Nephron (organoid): ENCODE results near the gene DDI1.

Experiments used
- H3K27ac Mint-ChIP-seq, 3 experiments: 2 replicates each; pipeline ENCODE4 v1.8.0; 2020; ENCODE audit warnings: mixed read lengths in 3 of 3, mild to moderate bottlenecking in 2 of 3, moderate library complexity in 1 of 3
- H3K27me3 Mint-ChIP-seq: 2 replicates; pipeline ENCODE4 v1.8.0; 2021; ENCODE audit warnings: low read depth, mild to moderate bottlenecking, moderate library complexity, mixed read lengths
- H3K36me3 Mint-ChIP-seq: 2 replicates; pipeline ENCODE4 v1.8.0; 2020; ENCODE audit warnings: low read depth, mixed read lengths
- H3K4me1 Mint-ChIP-seq: 2 replicates; pipeline ENCODE4 v1.8.0; 2020; ENCODE audit warnings: mixed read lengths
- H3K4me3 Mint-ChIP-seq, 3 experiments: 2 replicates each; pipeline ENCODE4 v1.8.0; 2020; ENCODE audit warnings: mild to moderate bottlenecking in 3 of 3, mixed read lengths in 3 of 3, moderate library complexity in 2 of 3
- H3K9me3 Mint-ChIP-seq: 2 replicates; pipeline ENCODE4 v1.8.0; 2020; ENCODE audit warnings: mixed read lengths
- CTCF ChIP-seq, 3 experiments: fragments of 200-600 bp; sonication (generic); IDR thresholded peaks; one replicate each; pipeline ENCODE4 v1.5.0; 2021; ENCODE audit warnings: antibody characterized with exemption in 3 of 3; ENCODE audit not compliant: unreplicated experiment in 3 of 3

Gene DDI1

GRCh38 chr11:103994518-103994917 lies 41.9 kb upstream of the DDI1 start:
- TF ChIP-seq CTCF (IDR thresholded peaks at IDR 0.05; ENCODE audit: unreplicated experiment in 3 of 3) = no peak
- H3K27me3 Mint-ChIP-seq = no peaks in the 10 kb centered on the region
- H3K36me3 Mint-ChIP-seq = no peaks in the 10 kb centered on the region
- no peak overlapping the region for H3K27ac Mint-ChIP-seq
- H3K4me1 Mint-ChIP-seq = peaks cover 11% of the 10 kb centered on the region
- no peak overlapping the region for H3K4me3 Mint-ChIP-seq
- no peaks in the 10 kb centered on the region for H3K9me3 Mint-ChIP-seq

- Mint-ChIP-seq H3K4me3 (no peak overlapping the region), H3K27ac (no peak overlapping the region), H3K4me1 (peaks cover 11% of the 10 kb centered on the region), H3K36me3 (no peaks in the 10 kb centered on the region), H3K9me3 (no peaks in the 10 kb centered on the region), H3K27me3 (no peaks in the 10 kb centered on the region)
- no peak for TF ChIP-seq CTCF (IDR thresholded peaks at IDR 0.05; ENCODE audit: unreplicated experiment in 3 of 3)
These were observed 40.5 kb upstream of the DDI1 start for GRCh38 chr11:103995896-103996295.

DNA sequence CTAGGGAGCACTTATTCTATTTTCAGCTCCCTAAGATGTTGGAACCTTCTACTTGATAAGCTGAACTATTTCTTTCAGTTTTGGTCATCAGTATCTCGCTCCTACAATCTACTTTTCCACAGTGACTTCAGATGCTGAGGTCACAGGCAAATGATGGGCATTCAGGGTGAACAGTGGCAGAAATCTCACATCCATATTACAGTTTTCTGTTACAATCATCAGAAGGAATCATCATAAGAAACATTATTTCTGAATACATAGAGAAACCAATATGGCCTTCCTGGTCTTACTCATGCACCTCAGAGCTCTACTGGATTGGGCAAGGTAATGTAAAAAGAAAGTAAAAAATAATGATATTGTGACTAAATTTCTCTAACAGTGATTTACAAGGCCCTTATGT lies 39.4 kb upstream of the DDI1 start:
- Mint-ChIP-seq H3K4me1 (peaks cover 11% of the 10 kb centered on the region), H3K27ac (no peak overlapping the region), H3K36me3 (no peaks in the 10 kb centered on the region), H3K9me3 (no peaks in the 10 kb centered on the region), H3K4me3 (no peak overlapping the region), H3K27me3 (peaks cover 3% of the 10 kb centered on the region)
- TF ChIP-seq CTCF (IDR thresholded peaks at IDR 0.05; ENCODE audit: unreplicated experiment in 3 of 3) = no peak

- no peak overlapping the region for H3K4me3 Mint-ChIP-seq
- no peaks in the 10 kb centered on the region for H3K36me3 Mint-ChIP-seq
- TF ChIP-seq CTCF (IDR thresholded peaks at IDR 0.05; ENCODE audit: unreplicated experiment in 3 of 3) = no peak
- peak overlapping the region; percentile 36 to 63 (median 36) for H3K27ac Mint-ChIP-seq
- peaks cover 3% of the 10 kb centered on the region for H3K27me3 Mint-ChIP-seq
- H3K9me3 Mint-ChIP-seq = no peaks in the 10 kb centered on the region
- peaks cover 4% of the 10 kb centered on the region for H3K4me1 Mint-ChIP-seq
These were observed 37.5 kb upstream of the DDI1 start for GRCh38 chr11:103998826-103999508.

DNA sequence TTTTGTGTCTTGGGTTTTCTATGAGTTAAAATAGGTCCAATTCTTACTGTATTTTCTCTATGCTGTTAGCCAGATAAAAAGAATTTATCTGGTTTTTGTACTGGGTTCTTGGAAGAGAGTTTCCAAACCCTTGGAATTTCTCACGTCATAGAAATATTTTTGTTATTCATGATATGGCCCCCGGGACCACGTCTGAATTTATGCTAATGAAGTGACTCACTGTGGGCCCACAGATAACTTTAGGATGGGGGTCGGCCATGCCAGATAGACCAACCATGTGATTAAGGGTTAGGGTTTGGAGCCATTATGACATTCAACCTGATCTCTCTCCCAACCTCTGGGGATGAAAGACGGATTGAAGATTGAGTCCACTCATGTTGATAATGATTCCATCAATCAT lies 35.6 kb upstream of the DDI1 start:
- H3K27me3 Mint-ChIP-seq = peaks cover 3% of the 10 kb centered on the region
- H3K4me3 Mint-ChIP-seq = no peak overlapping the region
- H3K9me3 Mint-ChIP-seq = no peaks in the 10 kb centered on the region
- H3K27ac Mint-ChIP-seq = peak overlapping the region in 1 of 3 experiments; percentile 12
- TF ChIP-seq CTCF (IDR thresholded peaks at IDR 0.05; ENCODE audit: unreplicated experiment in 3 of 3) = no peak
- no peaks in the 10 kb centered on the region for H3K36me3 Mint-ChIP-seq
- no peaks in the 10 kb centered on the region for H3K4me1 Mint-ChIP-seq

DNA sequence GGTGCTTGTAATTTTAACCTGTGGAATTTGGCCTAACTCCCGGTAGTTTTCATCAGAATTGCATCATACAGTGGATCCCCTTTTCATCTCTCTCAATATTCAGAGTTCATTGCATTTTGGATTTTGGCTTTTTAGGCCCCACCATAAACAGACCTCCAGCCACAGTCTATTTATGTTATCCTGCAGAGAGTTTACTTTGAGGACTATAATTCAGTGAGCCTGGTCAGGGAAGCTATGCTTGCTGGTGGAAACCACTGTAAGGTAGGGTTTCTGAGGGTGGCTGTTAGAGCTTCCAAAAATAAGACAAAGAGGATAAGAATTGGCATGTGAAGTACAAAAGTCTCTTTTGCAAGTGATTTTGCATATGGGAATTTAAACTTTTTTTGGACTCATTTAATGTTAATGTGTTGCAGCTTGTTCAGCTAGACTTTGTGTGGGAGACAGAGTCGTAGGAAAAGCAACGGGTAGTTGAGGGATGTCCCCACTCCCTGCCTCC lies 34.8 kb upstream of the DDI1 start:
- no peaks in the 10 kb centered on the region for H3K4me1 Mint-ChIP-seq
- no peak overlapping the region for H3K27ac Mint-ChIP-seq
- peaks cover 7% of the 10 kb centered on the region for H3K27me3 Mint-ChIP-seq

More for the DNA sequence above, 34.8 kb upstream of the DDI1 start:
- TF ChIP-seq CTCF (IDR thresholded peaks at IDR 0.05; ENCODE audit: unreplicated experiment in 3 of 3) = no peak
- no peak overlapping the region for H3K4me3 Mint-ChIP-seq
- no peaks in the 10 kb centered on the region for H3K9me3 Mint-ChIP-seq
- no peaks in the 10 kb centered on the region for H3K36me3 Mint-ChIP-seq
